H1 (cell line): ENCODE results near the gene MOV10L1.

Source experiments
- CTCF ChIP-seq, 3 experiments: IDR thresholded peaks; 1 replicate in 2 of 3; 2 replicates in 1 of 3; pipeline versions ENCODE4 v1.5.1 to v1.6.1; 2011; ENCODE audit warnings: low read length in 3 of 3, mild to moderate bottlenecking in 3 of 3, inconsistent platforms in 2 of 3, low read depth in 1 of 3, moderate library complexity in 1 of 3; ENCODE audit not compliant: insufficient read depth in 1 of 3; ENCODE audit errors: control extremely low read depth in 1 of 3
- HDAC2 ChIP-seq, 2 experiments: fragments of 300-600 bp in 1 of 2; sonication (generic) in 1 of 2; IDR thresholded peaks; 2 replicates each; pipeline ENCODE4 v1.6.1; 2011 to 2012; ENCODE audit warnings: low read depth in 2 of 2, low read length in 2 of 2, mild to moderate bottlenecking in 2 of 2, moderate library complexity in 2 of 2, borderline replicate concordance in 1 of 2, inconsistent platforms in 1 of 2
- JUN ChIP-seq: IDR thresholded peaks from 2 replicates; pipeline ENCODE4 v1.6.1; 2011; ENCODE audit warnings: low read depth, mild to moderate bottlenecking, improper control_type of control experiment, low read length
- KDM1A ChIP-seq: fragments of 200-600, 300-600 bp; sonication (generic); IDR thresholded peaks from 2 replicates; pipeline ENCODE4 v1.7.1; 2016; ENCODE audit warnings: mild to moderate bottlenecking, low read length, borderline replicate concordance
- NANOG ChIP-seq: IDR thresholded peaks from 2 replicates; pipeline ENCODE4 v1.6.1; 2011; ENCODE audit warnings: low read length, low read depth, mild to moderate bottlenecking, inconsistent platforms; ENCODE audit not compliant: insufficient read depth, poor library complexity, severe bottlenecking
- RFX5 ChIP-seq: IDR thresholded peaks from 2 replicates; pipeline ENCODE4 v1.6.1; 2011; ENCODE audit warnings: low read depth, low read length, improper control_type of control experiment, borderline replicate concordance
- SUZ12 ChIP-seq: fragments of 200-600 bp; sonication (generic); IDR thresholded peaks from 2 replicates; pipeline ENCODE4 v1.6.1; 2012; ENCODE audit warnings: mild to moderate bottlenecking, inconsistent platforms, low read length, moderate library complexity, mixed read lengths
- TAF7 ChIP-seq: optimal IDR thresholded peaks from 2 replicates; pipeline ENCODE3; 2011; ENCODE audit warnings: low read depth, mild to moderate bottlenecking, inconsistent platforms, low read length, moderate library complexity, borderline replicate concordance

GRCh38 chr22:50119768-50120251 lies 30.0 kb downstream of the MOV10L1 start:
- TF ChIP-seq TAF7 (no peak), HDAC2 (IDR thresholded peaks at IDR 0.05; ENCODE audit: borderline replicate concordance in 1 of 2, low read depth in 2 of 2, low read length in 2 of 2) (no peak), SUZ12 (no peak), CTCF (IDR thresholded peaks at IDR 0.05; ENCODE audit: control extremely low read depth in 1 of 3, insufficient read depth in 1 of 3, low read depth in 1 of 3, low read length in 3 of 3) (no peak), JUN (no peak), KDM1A (no peak), NANOG (no peak), RFX5 (no peak)
